Testis (tissue), 2 donors: ENCODE results near the gene DKK3.

Experiments used
- POLR2A ChIP-seq: fragments of 450-650 bp; IDR thresholded peaks from one replicate; pipeline ENCODE4 v1.6.1; 2017; ENCODE audit warnings: antibody characterized with exemption, mild to moderate bottlenecking, moderate library complexity
- TF ChIP-seq, protein P1 (sequence below), 3 experiments: fragments of 450-650 bp in 2 of 3; fragments of 200-600 bp in 1 of 3; sonication (generic) in 1 of 3; IDR thresholded peaks; one replicate each; pipeline ENCODE4 v1.5.1; 2016 to 2019; ENCODE audit warnings: antibody characterized with exemption in 3 of 3, mild to moderate bottlenecking in 2 of 3, moderate library complexity in 1 of 3

- TF ChIP-seq, protein P1, sequence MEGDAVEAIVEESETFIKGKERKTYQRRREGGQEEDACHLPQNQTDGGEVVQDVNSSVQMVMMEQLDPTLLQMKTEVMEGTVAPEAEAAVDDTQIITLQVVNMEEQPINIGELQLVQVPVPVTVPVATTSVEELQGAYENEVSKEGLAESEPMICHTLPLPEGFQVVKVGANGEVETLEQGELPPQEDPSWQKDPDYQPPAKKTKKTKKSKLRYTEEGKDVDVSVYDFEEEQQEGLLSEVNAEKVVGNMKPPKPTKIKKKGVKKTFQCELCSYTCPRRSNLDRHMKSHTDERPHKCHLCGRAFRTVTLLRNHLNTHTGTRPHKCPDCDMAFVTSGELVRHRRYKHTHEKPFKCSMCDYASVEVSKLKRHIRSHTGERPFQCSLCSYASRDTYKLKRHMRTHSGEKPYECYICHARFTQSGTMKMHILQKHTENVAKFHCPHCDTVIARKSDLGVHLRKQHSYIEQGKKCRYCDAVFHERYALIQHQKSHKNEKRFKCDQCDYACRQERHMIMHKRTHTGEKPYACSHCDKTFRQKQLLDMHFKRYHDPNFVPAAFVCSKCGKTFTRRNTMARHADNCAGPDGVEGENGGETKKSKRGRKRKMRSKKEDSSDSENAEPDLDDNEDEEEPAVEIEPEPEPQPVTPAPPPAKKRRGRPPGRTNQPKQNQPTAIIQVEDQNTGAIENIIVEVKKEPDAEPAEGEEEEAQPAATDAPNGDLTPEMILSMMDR (IDR thresholded peaks at IDR 0.05): no peak
- no peak for TF ChIP-seq POLR2A
These were observed 9.5 kb upstream of the DKK3 start for GRCh38 chr11:12017865-12018453.
